Measurements from ENCODE around the gene SMCHD1.

The SMCHD1 gene

DNA sequence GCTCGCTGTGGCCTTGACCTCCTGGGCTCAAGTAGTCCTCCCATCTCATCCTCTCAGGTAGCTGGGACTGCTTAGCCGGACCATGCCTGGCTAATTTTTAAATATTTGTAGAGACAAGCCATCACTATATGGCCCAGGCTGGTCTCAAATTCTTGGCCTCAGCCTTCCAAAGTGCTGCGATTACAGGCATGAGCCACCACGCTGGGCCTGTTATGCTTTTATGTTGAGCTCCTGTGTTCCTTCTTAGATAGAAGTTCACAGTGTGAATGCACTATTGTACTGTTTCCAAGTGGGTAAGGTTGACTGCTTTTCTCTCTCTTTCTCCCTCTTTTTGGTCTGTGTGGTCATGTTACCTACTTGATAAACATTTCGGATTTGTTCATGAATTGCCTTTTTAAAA lies 61.9 kb downstream of the SMCHD1 start:
- WGBS (ENCODE audit: extremely low coverage, insufficient coverage, insufficient read length), result no CpG with 5 or more reads among the region's 5 CpGs
- Histone ChIP-seq H4K91ac (ENCODE audit: low read depth, low read length) (no peak overlapping the region), H2BK5ac (ENCODE audit: low read depth, low read length, poor library complexity) (no peak overlapping the region), H3K9me3 (ENCODE audit: insufficient read depth, low read depth, low read length) (no peaks in the 10 kb centered on the region), H3K9ac (ENCODE audit: low read length) (no peak overlapping the region), H3K4me3 (ENCODE audit: low read depth, low read length) (no peak overlapping the region), H2BK120ac (ENCODE audit: insufficient read depth, low read length, poor library complexity) (no peak overlapping the region), H3K4me2 (ENCODE audit: low read length) (no peak overlapping the region), H3K18ac (ENCODE audit: low read length) (no peak overlapping the region), H4K8ac (ENCODE audit: low read depth, low read length) (no peak overlapping the region), H2BK12ac (ENCODE audit: low read length) (no peak overlapping the region), H3K27me3 (ENCODE audit: insufficient read depth, low read length) (no peaks in the 10 kb centered on the region), H3K14ac (ENCODE audit: low read length) (no peak overlapping the region), H3K79me1 (ENCODE audit: low read length) (no peaks in the 10 kb centered on the region), H3K27ac (ENCODE audit: low read depth, low read length) (no peak overlapping the region), H4K12ac (ENCODE audit: low read depth, low read length) (no peak overlapping the region), H3K23ac (ENCODE audit: low read length) (no peak overlapping the region), H3K36me3 (ENCODE audit: control insufficient read depth in 1 of 2, insufficient read depth in 2 of 2, low read length in 2 of 2) (peaks cover 19 to 20% of the 10 kb centered on the region in 2 experiments), H2AK5ac (ENCODE audit: low read length) (no peak overlapping the region), H3K4me1 (ENCODE audit: control insufficient read depth in 1 of 2, insufficient read depth in 2 of 2, low read length in 2 of 2) (no peaks in the 10 kb centered on the region), H3K79me2 (ENCODE audit: control insufficient read depth, insufficient read depth, low read length, poor library complexity) (no peaks in the 10 kb centered on the region), H2AFZ (ENCODE audit: insufficient read depth, low read length, poor library complexity) (no peak overlapping the region), H3K4ac (ENCODE audit: low read depth, low read length) (no peak overlapping the region)
- no peak for DNase-seq

DNA sequence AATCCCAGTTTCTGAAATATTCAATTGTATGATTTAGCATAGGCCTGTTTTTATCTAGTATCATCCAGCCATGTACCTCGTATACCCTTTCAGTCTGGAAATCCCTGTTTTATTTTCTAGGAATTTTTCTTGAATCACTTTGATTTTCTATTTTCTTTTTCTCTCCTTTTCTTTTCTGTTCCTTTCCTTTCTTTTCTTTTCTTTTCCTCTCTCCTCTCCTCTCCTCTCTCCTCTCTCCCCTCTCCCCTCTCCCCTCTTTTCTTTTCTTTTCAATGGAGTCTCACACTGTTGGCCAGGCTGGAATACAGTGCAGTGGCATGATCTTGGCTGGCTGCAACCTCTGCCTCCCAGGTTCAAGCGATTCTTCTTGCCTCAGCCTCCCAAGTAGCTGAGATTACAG lies 63.5 kb downstream of the SMCHD1 start:
- no peaks in the 10 kb centered on the region for H3K79me2 ChIP-seq (ENCODE audit: control insufficient read depth, insufficient read depth, low read length, poor library complexity)
- no peak overlapping the region for H2BK5ac ChIP-seq (ENCODE audit: low read depth, low read length, poor library complexity)

DNA sequence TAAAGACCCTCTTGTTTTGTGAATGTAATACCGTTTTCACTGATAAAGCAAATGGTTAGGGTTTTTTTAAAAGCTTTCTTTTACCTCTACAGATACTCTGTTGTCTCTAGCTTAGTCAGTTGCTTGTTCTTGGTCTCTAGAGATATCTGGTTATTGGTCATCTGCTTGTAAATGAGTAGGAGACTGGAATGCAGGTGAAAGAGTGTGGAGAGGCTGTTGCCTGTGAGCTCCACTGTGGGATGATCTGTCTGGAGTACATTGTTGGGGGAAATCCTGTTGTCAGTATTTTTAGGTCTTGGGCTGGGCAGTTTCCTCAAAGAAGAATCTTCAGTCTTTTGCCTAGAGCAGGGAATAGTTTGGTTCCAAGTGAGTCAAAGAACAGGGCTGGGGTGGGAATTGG lies 67.7 kb downstream of the SMCHD1 start:
- no peaks in the 10 kb centered on the region for H3K27me3 ChIP-seq (ENCODE audit: insufficient read depth, low read length)
- H3K4me2 ChIP-seq (ENCODE audit: low read length), result peak overlapping the region; percentile 17
- no peak overlapping the region for H4K91ac ChIP-seq (ENCODE audit: low read depth, low read length)
- H2AK5ac ChIP-seq (ENCODE audit: low read length), result no peak overlapping the region
- H2AFZ ChIP-seq (ENCODE audit: insufficient read depth, low read length, poor library complexity), result no peak overlapping the region
- no peak for DNase-seq
- no peak overlapping the region for H3K4ac ChIP-seq (ENCODE audit: low read depth, low read length)
- H3K36me3 ChIP-seq (ENCODE audit: control insufficient read depth in 1 of 2, insufficient read depth in 2 of 2, low read length in 2 of 2), result peaks cover 9% of the 10 kb centered on the region in 2 experiments
- no peak overlapping the region for H3K9ac ChIP-seq (ENCODE audit: low read length)
- H2BK120ac ChIP-seq (ENCODE audit: insufficient read depth, low read length, poor library complexity), result no peak overlapping the region
- H2BK12ac ChIP-seq (ENCODE audit: low read length), result no peak overlapping the region
- H3K9me3 ChIP-seq (ENCODE audit: insufficient read depth, low read depth, low read length), result no peaks in the 10 kb centered on the region
- no peak overlapping the region for H3K23ac ChIP-seq (ENCODE audit: low read length)
- no peak overlapping the region for H3K18ac ChIP-seq (ENCODE audit: low read length)
- H3K4me3 ChIP-seq (ENCODE audit: low read depth, low read length), result no peak overlapping the region
- H3K27ac ChIP-seq (ENCODE audit: low read depth, low read length), result no peak overlapping the region
- no peak overlapping the region for H2BK5ac ChIP-seq (ENCODE audit: low read depth, low read length, poor library complexity)
- no peaks in the 10 kb centered on the region for H3K79me1 ChIP-seq (ENCODE audit: low read length)
- H3K14ac ChIP-seq (ENCODE audit: low read length), result no peak overlapping the region
- WGBS (ENCODE audit: extremely low coverage, insufficient coverage, insufficient read length), result no CpG with 5 or more reads among the region's 1 CpG
- no peaks in the 10 kb centered on the region for H3K4me1 ChIP-seq (ENCODE audit: control insufficient read depth in 1 of 2, insufficient read depth in 2 of 2, low read length in 2 of 2)
- no peak overlapping the region for H4K12ac ChIP-seq (ENCODE audit: low read depth, low read length)
- no peaks in the 10 kb centered on the region for H3K79me2 ChIP-seq (ENCODE audit: control insufficient read depth, insufficient read depth, low read length, poor library complexity)
- no peak overlapping the region for H4K8ac ChIP-seq (ENCODE audit: low read depth, low read length)

More for the DNA sequence above, 63.5 kb downstream of the SMCHD1 start:
- H3K4me2 ChIP-seq (ENCODE audit: low read length), result no peak overlapping the region
- H3K27ac ChIP-seq (ENCODE audit: low read depth, low read length), result no peak overlapping the region
- no peaks in the 10 kb centered on the region for H3K4me1 ChIP-seq (ENCODE audit: control insufficient read depth in 1 of 2, insufficient read depth in 2 of 2, low read length in 2 of 2)
- no peaks in the 10 kb centered on the region for H3K27me3 ChIP-seq (ENCODE audit: insufficient read depth, low read length)
- no peak overlapping the region for H4K91ac ChIP-seq (ENCODE audit: low read depth, low read length)
- no peak overlapping the region for H3K4ac ChIP-seq (ENCODE audit: low read depth, low read length)
- no peak overlapping the region for H4K8ac ChIP-seq (ENCODE audit: low read depth, low read length)
- no peaks in the 10 kb centered on the region for H3K79me1 ChIP-seq (ENCODE audit: low read length)
- H3K18ac ChIP-seq (ENCODE audit: low read length), result no peak overlapping the region
- no peak overlapping the region for H3K9ac ChIP-seq (ENCODE audit: low read length)
- H2AK5ac ChIP-seq (ENCODE audit: low read length), result no peak overlapping the region
- no peak overlapping the region for H2BK12ac ChIP-seq (ENCODE audit: low read length)
- DNase-seq, result no peak
- H3K4me3 ChIP-seq (ENCODE audit: low read depth, low read length), result no peak overlapping the region
- no peak overlapping the region for H2AFZ ChIP-seq (ENCODE audit: insufficient read depth, low read length, poor library complexity)
- no peak overlapping the region for H4K12ac ChIP-seq (ENCODE audit: low read depth, low read length)
- H3K23ac ChIP-seq (ENCODE audit: low read length), result no peak overlapping the region
- no CpG with 5 or more reads among the region's 2 CpGs for WGBS (ENCODE audit: extremely low coverage, insufficient coverage, insufficient read length)
- no peak overlapping the region for H3K14ac ChIP-seq (ENCODE audit: low read length)
- H2BK120ac ChIP-seq (ENCODE audit: insufficient read depth, low read length, poor library complexity), result no peak overlapping the region
- peaks cover 15 to 19% of the 10 kb centered on the region in 2 experiments for H3K36me3 ChIP-seq (ENCODE audit: control insufficient read depth in 1 of 2, insufficient read depth in 2 of 2, low read length in 2 of 2)
- no peaks in the 10 kb centered on the region for H3K9me3 ChIP-seq (ENCODE audit: insufficient read depth, low read depth, low read length)

DNA sequence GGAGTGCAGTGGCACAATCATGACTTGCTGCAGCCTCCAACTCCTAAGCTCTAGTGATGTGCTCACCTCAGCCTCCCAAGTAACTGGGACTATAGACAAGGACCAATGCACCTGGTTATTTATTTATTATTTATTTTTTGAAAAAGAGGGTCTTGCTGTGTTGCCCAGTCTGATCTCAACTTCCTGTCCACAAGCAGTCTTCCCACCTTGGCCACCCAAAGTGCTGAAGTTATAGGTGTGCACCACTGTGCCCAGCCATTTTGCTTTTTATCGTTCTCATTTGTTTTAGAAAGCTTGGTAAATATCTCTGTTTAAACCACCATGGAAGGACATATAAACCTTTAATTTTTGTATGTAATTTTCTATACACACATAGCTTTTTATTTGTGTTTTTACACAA lies 74.2 kb downstream of the SMCHD1 start:
- Histone ChIP-seq H2AFZ (ENCODE audit: insufficient read depth, low read length, poor library complexity) (no peak overlapping the region), H2BK12ac (ENCODE audit: low read length) (no peak overlapping the region), H3K18ac (ENCODE audit: low read length) (no peak overlapping the region), H3K79me2 (ENCODE audit: control insufficient read depth, insufficient read depth, low read length, poor library complexity) (no peaks in the 10 kb centered on the region), H2AK5ac (ENCODE audit: low read length) (no peak overlapping the region), H3K27me3 (ENCODE audit: insufficient read depth, low read length) (no peaks in the 10 kb centered on the region), H3K14ac (ENCODE audit: low read length) (no peak overlapping the region), H3K36me3 (ENCODE audit: control insufficient read depth in 1 of 2, insufficient read depth in 2 of 2, low read length in 2 of 2) (peaks cover 9 to 17% of the 10 kb centered on the region in 2 experiments), H4K91ac (ENCODE audit: low read depth, low read length) (no peak overlapping the region), H3K9ac (ENCODE audit: low read length) (no peak overlapping the region), H3K4me2 (ENCODE audit: low read length) (no peak overlapping the region), H3K4me1 (ENCODE audit: control insufficient read depth in 1 of 2, insufficient read depth in 2 of 2, low read length in 2 of 2) (no peaks in the 10 kb centered on the region), H3K4me3 (ENCODE audit: low read depth, low read length) (no peak overlapping the region), H4K8ac (ENCODE audit: low read depth, low read length) (no peak overlapping the region), H2BK120ac (ENCODE audit: insufficient read depth, low read length, poor library complexity) (no peak overlapping the region), H3K27ac (ENCODE audit: low read depth, low read length) (no peak overlapping the region), H2BK5ac (ENCODE audit: low read depth, low read length, poor library complexity) (no peak overlapping the region), H3K9me3 (ENCODE audit: insufficient read depth, low read depth, low read length) (no peaks in the 10 kb centered on the region), H3K23ac (ENCODE audit: low read length) (no peak overlapping the region), H3K4ac (ENCODE audit: low read depth, low read length) (no peak overlapping the region), H4K12ac (ENCODE audit: low read depth, low read length) (no peak overlapping the region), H3K79me1 (ENCODE audit: low read length) (no peaks in the 10 kb centered on the region)
- no CpG with 5 or more reads among the region's 1 CpG for WGBS (ENCODE audit: extremely low coverage, insufficient coverage, insufficient read length)
- no peak for DNase-seq

Measured in trophoblast cell (in vitro differentiated cells and primary cell).